ENCODE data around the gene SLC4A11.

SLC4A11 gene

DNA sequence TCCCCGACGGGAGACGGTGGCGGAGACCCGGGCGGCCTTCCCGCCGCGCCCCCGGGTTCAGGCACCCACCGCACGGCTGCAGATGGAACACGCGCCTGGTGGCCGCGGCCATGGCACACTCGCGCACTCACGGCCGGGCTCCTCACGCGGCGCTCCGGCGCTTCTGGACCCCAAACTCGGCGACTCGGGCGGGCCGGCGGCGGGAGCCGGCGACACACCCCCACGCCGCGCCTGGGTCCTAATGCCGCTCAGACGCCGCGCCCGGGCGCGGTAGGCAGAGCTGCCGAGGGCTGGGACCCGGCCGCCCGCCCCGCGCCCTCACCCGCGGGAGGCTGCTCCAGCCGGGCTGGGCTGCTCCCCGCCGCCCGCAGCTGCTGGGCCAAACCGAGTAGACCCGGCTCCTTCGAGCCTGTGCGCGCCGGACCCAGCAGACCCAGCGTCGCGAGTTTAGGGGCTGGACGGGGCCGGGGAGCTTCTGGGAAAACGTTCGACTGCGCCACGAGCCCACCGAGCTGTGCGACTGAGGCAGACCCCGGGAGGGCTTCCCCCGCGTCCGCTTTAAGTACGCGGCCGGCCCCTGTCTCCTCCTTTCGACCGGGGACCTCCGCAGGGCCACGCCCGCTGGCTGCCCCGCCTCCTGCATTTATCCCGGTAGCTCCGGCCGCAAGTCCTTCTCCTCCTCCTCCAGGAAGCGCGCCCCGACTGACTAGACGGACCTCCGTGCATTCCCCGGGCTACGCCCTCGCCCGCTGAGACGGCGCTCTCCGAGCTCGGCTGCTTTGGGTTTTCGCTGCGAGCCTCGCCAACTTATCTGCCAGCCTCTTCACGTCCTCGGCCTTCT lies at the start of gene SLC4A11:
Gene SLC4A11 (minus strand): TSS at position 165 of the 841 bp plus-strand sequence. CDS start 53 bp downstream, at position 112.
- DNase-seq: no peak

- no peak for DNase-seq
Observed at GRCh38 chr20:3283222-3283820, 44.3 kb upstream of the SLC4A11 start.

GRCh38 chr20:3282271-3283221 lies 43.6 kb upstream of the SLC4A11 start:
- DNase-seq: no peak

DNA sequence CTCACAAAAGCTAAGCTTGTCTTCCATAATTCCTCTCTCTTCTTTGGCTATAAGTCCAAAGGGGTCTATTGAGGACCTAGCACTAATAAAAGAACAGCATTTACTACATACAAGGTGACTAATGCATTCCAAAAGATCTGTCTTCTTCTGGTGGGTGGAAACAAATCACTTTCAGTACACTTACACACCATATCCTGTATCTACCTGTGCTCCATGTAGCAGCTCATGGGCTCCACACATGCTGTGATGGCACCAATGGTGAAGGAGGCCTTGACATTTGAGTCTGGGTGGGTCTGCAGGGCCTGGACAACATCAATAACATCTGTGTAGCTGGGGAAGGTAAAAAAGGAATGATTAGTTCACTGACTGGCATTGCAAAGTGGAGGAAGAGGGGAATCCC lies 42.4 kb upstream of the SLC4A11 start:
- no peak for DNase-seq

- DNase-seq: no peak
Observed at GRCh38 chr20:3279761-3280160, 40.8 kb upstream of the SLC4A11 start.

GRCh38 chr20:3277686-3278465 lies 38.9 kb upstream of the SLC4A11 start:
- no peak for DNase-seq

DNA sequence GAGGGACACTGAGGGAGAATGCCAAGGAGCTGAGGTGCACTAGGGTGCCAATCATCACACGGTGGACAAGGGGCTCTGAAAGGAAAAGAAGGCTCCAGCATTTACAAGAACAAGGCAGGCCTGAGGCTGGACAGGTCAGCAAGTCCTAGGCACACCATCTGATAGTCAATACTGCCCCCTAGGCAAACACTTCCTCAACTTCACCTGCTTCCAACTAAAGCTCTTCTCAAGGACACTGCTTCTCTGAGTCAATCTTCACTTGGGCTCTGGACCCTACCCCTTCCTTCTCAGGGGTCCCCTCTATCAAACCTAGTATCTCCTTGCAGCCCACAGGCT lies 37.7 kb upstream of the SLC4A11 start:
- no peak for DNase-seq

DNA sequence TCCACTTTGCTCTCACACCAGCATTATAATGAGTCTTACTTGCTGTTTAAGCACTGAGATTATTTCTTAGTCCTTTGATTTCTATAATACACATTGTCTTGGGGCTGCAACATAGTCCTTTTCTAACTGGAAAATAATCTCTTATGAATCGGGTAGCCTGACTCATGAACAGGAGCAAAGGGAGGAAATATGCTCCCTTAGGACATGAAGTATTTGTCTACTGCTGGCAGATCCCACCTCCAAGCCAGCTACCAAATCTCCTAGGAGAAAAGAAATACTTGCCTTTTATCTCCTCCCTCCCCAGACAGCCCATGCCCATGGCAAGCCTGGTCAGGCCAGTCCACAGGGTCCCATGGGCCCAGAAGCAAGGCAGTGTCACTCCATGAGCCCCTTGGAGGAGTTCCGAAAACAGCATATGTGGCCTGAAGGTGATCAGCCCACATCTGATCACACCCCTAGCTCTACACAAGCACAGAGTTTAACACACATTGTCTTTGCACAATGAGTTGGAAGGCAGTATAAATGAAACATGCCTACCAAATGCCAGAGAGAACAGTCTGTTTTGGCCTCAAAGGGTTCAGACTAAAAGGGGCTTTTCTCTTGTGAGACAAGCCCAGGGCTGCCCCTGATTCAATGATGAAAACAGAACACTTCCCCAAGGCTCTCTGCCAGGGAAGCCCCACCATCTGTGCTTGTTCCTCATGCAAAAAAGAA lies 37.1 kb upstream of the SLC4A11 start:
- DNase-seq: no peak

DNA sequence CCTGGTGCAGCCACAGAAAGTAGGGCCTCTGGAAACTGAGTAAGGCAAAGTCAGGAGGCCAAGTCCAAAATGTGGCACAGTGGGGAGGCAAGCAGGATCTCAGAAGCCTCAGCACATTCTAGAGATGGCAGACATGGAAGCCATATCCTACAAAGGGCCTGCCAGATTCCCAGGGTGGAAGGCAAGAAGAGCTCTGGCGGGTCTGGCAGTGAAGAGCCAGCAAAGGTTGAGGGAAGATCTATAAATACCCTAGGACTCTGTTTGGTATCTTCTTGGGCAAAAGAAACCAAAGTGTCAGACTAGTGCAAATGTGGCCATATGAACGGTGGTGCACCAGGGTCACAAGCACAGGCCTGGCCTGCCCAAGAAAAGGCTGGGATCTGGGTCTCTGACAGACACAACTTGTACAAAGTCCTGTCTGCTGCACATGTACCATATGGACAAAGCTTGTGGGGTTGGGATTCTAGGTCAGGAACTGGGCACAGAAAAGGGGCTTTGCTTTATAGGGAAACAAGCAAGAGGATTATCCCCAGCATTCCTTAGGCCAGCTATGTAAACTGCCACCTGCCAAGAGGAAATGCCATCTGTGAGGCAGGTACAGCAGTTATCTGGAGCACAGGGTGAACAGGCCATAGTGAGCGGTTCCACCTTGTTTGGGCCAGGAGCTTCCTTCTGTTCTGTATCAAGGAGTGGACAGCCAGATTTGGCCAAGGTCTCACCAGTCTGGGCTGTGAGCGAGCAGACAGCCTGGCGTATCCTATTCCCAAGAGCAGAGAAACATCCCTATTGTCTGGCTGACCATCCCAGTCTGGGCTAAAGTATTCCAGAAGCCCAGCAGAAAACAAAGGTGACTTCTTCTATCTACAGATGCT lies 36.3 kb upstream of the SLC4A11 start:
- no peak for DNase-seq

GRCh38 chr20:3273371-3273770 lies 34.4 kb upstream of the SLC4A11 start:
- no peak for DNase-seq

DNA sequence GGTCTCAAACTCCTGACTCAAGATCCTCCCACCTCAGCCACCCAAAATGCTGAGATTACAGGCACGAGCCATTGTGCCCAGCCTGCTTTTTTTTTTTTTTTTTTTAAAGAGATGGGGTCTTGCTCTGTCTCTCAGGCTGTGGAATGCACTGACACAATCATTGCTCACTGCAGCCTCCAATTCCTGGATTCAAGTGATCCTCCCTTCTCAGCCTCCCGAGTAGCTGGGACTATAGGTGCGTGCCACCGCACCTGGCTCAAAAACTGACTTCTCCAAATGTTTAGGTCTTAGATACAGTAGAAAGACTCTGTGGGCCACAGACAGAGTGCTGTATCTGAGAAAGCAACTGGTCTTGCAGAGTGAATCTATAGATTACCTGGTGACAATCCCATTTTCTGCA lies 31.1 kb upstream of the SLC4A11 start:
- no peak for DNase-seq

- DNase-seq: no peak
Observed at GRCh38 chr20:3262566-3262965, 23.6 kb upstream of the SLC4A11 start.

- DNase-seq: no peak
Observed at GRCh38 chr20:3258429-3258828, 19.4 kb upstream of the SLC4A11 start.

- no peak for DNase-seq
Observed at GRCh38 chr20:3255728-3256127, 16.7 kb upstream of the SLC4A11 start.

DNA sequence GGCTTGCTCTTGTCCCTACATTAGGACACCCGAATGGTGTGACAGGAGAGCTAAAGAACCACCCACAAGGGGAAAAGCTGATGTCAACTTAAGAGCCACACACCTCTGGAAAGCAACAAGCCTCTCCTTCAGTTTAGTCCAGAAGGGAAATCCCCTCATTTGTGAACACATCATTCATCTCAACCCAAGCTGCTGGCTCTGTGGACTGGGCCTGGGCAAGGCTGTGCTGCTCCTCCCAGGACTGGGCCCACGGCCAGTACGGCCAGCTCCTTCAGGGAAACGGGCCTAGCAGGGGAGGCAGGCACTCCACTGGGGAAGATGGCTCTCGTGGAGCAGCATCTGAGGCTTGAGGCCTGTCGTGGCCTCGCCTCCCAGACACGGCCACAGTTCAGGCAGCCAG lies 12.8 kb upstream of the SLC4A11 start:
- no peak for DNase-seq

GRCh38 chr20:3250091-3250504 lies 11.1 kb upstream of the SLC4A11 start:
- DNase-seq: no peak

- DNase-seq: no peak
Observed at GRCh38 chr20:3248993-3249347, 10.0 kb upstream of the SLC4A11 start.

- no peak for DNase-seq
Observed at GRCh38 chr20:3248167-3248992, 9.4 kb upstream of the SLC4A11 start.

DNA sequence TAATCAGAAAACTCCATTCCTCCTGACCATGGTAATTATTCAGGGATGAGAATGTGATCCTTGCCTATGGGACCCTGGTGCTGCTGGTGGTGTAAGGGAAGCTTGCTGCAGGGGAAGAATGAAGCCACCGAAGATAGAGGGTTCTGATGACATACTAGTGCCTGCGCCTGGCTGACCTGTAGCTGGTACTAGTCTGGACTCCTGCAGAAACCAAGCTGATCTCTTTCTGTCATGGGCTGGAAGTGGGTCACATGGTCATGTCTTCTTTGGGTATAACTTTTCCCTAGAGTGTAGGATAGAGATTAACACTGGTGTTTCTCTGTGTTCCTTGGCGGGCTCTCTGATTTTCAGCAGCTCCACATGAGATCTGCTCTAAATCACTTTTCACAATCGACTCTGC lies 8.6 kb upstream of the SLC4A11 start:
- no peak for DNase-seq

- DNase-seq: no peak
Observed at GRCh38 chr20:3246682-3247081, 7.7 kb upstream of the SLC4A11 start.

Measured in NCI-H1436 (cell line).